NCI-H69 (cell line): Measurements from ENCODE around the gene PSAPL1.
A peak's percentile ranks its signal among the peaks of the same experiment; 100 is the strongest.
"Not testable (repeated sequence)": the region's sequence is repeated elsewhere in the genome, so short reads cannot be mapped to it uniquely, and the experiment has no call there.

Source experiments
- DNase-seq: peaks from one replicate; lab custom pipeline; 2025; lab: John Stamatoyannopoulos, UW

Gene PSAPL1

DNA sequence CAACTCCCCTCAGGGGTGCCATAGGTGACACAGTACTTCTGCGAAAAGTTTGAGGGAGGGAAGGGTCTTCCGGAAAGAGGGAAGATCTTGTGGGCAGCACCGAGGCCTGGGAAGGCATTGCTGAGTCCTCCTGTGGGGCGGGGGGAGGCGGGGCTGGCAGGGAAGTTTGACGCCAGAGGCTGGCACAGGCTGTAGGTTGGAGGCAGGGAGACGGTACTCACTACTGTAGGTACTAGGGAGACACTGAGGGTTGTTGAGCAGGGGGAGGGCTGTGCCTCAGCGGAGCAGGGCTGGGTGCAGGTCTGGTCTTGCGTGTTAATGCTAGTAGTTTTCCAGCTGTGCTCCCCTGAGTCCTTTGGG, 23.3 kb upstream of the PSAPL1 start:
- no peak for DNase-seq

DNA sequence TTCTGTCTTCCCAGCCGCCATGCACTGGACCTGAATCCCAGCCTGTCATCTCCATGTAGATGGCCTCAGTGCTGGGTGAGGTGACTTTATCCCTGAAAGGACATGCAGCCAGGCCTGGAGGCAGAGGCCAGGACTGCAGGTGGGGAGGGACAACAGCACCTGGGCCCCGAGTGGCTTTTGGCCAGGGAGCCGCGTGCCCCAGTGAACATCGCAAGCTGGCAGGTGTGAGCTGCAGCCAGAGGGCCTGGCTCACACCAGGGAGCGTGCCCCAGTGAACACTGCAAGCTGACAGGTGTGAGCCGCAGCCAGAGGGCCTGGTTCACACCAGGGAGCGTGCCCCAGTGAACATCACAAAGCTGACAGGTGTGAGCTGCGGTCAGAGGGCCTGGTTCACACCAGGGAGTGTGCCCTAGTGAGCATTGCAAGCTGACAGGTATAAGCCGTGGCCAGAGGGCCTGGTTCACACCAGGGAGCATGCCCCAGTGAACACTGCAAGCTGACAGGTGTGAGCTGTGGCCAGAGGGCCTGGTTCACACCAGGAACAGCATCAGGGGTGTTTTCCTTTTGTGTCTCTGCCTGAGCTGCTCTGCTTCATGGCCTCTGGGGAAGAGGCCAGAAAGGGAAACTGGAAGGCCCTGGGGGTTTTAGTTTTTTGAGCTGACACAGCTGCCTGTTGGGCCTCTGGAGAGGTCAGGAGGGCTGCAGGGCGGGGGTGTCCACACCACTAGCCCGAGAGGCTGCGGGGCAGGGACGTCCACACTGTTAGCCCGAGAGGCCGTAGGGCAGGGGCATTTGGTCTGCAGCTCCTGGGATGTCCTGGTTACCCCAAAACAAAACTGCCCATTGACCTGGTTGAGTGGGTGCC, 22.7 kb upstream of the PSAPL1 start:
- peak; percentile 9 for DNase-seq

DNA sequence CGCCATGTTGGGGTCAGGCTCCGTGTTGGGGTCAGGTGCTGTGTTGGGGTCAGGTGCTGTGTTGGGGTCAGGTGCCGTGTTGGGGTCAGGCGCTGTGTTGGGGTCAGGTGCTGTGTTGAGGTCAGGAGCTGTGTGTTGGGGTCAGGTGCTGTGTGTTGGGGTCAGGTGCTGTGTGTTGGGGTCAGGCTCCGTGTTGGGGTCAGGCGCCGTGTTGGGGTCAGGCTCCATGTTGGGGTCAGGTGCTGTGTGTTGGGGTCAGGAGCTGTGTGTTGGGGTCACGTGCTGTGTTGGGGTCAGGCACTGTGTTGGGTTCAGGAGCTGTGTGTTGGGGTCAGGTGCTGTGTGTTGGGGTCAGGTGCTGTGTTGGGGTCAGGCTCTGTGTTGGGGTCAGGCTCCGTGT, 18.1 kb upstream of the PSAPL1 start:
- DNase-seq: not testable (repeated sequence)

DNA sequence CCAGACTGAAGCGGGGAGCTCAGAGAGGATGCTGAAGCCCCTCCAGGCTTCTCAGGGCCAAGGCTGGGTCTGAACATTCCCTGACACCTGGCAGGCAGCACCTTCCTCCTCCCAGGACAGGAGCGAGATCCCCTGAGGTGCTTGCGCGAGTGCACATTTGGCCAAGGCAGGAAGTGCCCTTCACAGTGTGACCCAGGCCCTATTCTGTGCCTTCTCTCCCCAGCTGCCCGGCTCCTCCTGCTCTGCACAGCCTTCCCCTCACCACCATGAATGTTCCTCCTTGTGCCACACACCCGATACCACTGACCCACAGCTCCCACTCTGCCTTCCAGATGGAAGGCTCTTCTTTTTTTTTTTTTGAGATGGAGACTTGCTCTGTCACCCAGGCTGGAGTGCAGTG, 17.1 kb upstream of the PSAPL1 start:
- no peak for DNase-seq

DNA sequence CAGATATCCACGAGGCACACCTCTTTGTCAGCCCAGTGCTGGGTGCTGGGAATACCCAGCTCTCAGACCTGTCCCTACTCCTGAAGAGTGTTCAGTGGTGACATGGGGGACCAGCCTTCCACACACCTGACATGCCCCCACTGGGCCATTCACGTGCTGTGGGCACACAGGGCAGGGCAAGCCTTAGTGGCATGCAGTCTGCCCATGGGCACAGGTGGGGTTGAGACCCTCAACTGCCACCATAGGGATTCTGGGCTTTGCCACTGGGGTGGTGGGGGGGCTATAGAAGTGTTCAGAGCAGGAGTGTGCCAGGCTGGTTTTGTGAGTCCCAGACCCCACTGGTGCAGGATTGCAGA, 16.7 kb upstream of the PSAPL1 start:
- no peak for DNase-seq

DNA sequence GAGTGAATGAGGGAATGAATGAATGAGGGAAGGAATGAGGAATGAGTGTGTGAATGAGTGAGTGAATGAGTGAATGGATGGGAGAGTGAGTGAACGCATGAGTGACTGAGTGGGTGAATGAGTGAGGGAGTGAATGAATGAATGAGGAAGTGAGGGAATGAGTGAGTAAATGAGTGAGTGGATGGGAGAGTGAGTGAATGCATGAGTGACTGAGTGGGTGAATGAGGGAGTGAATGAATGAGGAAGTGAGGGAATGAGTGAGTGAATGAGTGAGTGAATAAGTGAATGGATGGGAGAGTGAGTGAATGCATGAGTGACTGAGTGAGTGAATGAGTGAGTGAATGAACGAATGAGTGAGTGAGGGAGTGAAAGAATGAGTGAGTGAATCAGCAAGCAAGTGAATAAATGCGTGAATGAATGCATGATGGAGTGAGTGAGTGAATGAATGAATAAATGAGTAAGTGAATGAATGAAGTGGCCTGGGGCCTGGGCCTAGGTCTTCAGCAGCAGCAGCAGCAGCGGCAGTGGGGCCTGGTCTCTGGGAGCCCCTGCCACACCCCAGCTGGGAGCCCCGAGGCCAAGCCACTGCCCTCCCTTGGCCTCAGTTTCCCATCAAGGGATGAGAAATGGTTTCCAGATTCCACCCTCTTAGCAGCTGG, 16.2 kb upstream of the PSAPL1 start:
- no peak for DNase-seq

DNA sequence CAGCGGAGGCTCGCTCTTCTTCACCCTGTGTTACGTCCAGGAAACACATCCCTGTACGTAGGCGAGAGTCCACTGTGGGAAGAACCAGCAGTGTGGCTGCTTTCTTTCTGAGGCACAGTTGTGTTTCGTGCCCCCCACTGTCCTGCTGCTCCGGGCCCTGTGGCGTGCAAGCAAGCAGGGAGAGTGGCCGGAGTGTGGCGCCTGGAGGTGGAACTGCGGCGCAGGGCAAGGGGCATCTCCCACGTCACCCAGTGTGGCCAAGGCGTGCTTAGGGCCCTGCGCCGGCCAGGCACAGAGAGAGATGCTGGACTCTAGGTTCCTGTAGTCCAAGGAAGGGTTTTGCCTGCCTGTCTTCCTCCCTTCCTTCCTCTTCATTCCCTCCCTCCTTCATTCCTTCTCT, 13.3 kb upstream of the PSAPL1 start:
- no peak for DNase-seq

DNA sequence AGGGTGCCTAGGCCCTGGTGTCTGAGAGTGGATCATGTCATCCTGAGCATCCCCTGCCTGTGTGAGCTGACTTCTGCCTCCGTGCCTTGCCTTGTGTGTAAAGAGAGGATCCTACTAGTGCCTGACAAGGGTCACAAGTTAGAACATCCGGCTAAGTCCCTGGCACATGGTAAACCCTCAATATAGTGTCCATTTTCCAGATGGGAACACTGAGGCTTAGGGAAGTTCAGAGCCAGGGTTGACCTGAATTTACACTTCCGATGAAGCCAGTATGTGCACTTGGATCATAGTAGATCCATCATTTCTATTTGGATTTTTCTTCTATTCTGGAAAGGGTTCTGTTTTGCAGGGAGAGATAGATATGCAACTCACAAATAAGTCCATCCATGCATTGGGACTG, 12.5 kb upstream of the PSAPL1 start:
- no peak for DNase-seq

DNA sequence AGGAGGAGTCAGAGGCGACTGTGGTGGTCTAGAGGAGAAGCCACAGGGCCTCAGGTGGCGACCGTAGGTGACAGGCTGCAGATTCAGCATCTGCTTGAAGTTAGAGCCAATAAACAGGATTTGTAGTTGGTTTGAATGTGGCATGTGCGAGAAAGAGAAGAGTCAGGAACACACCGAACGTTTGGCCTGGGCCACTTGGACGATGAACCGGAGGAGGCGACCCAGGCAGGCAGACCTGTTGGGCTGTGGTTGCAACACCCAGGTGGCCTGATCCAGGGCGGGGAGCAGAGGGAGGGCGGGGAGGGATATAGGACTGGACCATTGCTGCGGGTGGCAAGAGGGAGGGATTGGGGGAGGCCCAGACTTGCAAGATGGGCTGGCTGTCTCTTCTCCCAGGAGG, 10.0 kb upstream of the PSAPL1 start:
- no peak for DNase-seq

DNA sequence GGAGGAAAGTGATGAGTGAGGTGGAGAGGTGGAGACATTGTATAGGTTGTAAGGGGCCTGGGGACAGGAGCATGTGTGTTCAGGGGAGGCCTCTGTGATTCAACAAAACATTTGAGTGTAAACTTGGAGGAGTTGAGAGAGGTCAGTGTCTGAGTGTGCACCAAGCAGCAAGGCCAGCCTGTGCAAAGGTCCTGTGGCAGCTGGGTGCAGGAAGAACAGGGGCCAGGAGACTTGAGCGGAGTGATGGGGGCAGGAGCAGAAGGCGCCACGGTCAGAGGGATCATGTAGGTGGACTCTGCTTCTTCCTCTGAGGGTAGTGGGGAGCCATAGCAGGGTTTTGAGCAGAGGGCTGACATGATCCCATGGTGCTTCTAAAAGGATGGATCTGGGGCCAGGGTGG, 9.6 kb upstream of the PSAPL1 start:
- DNase-seq: no peak

DNA sequence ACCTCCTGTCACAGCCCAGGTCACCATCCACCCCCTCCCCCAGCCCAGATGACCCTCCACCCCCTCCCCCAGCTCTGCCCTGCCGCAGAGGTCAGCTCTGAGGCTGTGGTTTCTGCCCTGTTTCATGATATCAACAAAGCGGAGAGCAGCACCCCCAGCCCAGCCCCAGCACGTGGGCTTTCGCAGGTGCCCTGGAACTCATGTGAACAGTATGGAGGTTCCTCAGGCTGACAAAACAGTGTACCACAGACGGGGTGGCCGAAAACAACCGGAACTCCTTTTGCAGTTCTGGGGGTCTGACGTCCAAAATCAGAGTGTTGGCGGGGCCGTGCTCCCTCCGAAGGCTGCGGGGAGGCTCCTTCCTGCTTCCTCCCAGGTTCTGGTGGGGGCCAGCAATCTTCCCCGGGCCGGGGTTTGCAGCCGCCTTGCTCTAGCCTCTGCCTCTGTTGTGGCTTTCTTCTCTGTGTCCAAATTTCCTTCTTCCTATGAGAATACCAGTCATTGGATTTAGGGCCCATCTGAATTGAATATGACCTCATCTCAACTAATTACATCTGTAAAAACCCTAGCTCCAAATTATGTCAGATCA, 7.9 kb upstream of the PSAPL1 start:
- no peak for DNase-seq

DNA sequence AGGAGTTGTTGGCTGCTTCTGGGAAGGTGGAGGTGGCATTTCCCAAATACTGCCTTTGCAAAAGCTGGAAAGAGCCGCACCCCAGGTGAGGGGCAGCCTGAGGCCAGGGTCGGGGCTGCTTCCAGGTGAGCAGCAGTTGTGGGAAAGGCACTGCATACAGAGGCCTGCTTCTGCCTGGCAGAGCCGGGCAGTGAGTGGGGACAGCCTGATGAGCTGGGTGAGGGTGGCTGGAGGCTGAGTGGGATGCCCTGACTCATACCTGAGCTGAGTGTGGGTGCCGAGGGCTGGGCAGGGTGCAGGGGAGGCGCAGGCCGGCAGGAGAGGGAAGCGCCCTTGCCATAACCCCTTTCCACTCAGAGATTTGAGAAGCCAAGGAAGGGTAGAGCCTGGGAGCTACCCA, 6.5 kb upstream of the PSAPL1 start:
- no peak for DNase-seq

DNA sequence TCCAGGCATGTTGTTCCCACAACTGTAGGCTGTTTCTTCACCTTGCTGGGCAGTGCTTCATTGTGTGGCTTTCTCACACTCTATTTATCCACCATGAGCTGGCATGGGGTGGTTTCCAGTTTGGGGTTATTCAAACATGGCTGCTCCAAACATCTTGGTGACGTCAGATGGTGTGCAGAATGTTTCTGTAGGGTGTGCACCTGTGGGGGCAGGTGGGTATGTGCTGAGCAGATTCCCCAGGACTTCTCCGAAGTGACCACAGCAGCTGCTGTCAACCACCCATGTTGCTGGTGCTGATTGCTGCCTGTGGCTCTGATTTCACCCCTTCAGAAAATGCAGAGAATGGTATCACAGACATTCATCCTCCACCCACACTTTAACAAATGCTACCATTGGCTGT, 5.0 kb upstream of the PSAPL1 start:
- no peak for DNase-seq

DNA sequence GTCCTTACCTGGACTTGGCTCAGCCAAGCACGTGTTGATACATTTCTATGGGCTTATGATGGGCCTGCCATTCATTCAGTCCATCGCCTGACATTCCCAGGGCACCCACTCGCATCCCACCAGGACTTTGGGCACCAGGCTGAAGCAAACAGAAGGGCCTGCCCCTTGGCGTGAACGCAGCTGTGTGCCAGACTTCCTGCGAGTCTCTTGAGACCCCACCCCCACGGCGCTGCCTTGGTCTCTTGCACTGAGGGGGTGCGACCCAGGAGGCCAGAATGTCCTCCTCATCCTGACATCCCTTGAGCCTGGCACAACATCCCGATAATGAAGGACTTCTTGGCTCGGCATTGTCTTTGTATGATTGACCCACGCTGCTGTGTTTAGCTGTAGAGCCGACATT, 1.5 kb upstream of the PSAPL1 start:
- DNase-seq: no peak

DNA sequence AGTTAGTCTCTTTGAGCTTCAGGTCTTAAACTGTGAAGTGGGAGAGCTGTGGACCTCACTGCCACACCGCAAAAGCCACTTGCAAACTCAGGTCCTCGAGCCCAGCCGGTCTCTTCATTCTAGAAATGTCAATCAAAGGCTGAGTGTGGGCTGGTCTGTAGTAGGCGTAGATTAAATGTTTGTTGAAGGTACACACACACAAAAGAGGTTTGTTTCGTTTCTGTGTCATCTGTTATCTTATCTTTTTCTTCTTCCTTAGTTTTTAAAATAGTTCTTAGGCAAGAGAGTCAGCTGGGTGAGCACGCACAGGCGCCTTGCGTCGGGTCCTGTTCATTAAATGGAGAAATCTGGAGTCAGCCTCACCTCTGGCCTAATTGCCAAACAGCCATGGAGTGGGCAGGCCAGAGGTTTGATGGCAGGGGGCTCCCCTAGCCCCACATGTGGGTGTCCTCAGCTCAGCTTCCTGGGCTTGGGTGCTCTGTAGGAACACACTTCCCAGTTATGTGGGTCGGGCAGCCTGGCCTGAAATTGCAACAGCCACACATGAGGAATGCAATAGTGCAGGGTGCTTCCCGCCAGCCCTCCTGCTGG, 836 bp upstream of the PSAPL1 start:
- DNase-seq: no peak

DNA sequence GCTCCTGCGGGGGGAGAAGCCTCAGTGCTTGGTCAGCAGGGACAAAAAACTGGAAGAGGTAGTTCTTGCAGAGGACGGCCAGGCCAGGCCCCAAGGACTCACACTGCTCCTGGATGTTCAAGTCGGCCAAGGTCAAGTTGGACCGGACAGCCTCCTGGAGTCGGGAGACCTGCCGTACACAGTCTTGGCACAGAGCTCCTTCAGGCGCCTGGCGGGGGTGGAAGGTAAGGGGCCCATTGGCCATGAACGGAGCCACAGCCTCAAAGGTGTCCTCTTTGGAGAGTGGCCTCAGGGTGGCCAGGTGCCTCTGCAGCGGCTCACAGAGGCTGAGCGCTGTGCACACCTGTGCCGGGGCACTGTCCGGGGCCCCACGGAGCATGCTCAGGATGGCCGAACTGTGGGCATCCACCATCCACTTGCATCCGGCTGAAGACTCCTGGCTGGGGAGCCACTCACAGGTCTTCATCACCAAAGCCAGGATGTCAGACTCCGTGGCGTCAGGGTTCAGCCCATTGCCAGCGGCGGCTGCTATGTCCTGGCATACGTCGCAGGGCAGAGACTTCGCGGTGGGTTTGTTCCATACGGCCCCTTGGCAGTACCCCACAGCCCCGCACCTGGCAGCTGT, 477 bp downstream of the PSAPL1 start:
- no peak for DNase-seq

DNA sequence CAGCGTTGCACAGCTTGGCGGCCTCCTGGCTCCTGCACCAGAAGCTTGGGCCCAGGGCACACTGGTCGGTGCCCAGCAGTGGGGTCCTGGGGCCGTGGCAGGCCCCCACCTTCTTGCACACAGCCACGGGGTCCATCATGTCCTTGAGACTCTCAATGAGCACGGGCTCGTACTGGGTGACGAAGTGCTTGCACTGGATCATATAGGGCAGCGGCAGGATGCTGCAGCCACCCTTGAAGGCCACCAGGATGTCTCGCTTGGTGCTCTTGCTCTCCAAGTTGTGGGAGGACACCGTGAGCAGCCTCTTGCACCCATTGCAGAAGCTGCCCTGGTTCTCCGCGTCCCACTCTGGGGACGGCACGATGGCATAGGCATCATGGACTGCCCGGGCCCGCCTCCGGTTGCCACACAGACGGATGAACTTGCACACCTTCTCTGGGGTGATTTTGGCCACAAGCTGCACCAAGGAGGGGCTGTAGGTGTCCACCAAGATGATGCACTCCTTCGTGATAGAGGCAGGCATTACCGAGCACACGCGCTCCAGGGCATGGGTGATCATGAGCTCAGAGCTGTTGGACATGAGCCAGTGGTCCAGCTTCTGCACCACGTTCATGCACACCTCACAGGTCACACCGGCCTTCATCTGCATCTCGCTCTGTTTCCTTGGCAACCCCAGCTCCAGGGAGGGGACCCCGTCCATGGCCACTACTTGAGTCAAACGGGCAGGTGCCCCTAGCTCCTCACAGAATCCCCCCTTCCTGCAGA, 1.2 kb downstream of the PSAPL1 start:
- DNase-seq: no peak

DNA sequence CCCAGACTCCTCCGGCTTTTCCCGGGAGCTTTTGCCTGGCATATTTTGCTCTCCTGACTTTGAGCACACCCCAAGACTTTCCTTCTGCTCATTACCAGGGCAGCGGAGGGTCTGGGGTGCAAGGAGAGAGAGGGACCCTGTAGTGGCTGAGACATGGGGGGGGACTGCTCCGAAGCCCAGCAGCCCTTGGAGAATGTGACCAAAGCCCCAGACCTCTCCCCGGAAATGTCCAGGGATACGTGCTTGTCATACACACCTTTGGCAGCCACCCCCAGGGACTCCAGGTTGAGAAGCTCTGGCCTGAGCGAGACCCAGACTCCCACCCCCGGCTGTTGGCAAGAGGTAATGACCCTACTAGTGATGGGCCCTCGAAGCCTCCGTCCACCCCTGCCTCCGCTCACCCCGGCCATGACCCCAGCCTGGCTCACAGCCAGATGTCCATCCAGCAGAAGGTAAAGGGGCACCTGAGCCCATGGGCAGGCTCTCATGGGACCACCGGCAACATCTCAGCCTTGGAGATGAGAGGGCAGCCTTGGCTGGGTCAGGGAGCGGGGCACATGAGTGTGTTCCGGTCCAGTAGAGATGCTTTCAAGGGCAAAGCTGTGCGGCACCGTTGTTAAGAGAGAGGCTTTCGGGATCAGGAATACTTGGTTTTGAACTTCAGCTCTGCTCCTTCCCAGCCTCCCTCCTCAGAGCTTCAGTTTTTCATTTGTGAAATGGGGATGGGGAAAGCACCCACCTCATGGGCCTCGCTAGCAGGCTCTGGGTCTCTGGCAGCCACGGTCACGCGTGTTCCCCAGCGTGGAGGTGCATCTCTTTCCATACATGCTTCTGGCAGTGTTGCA, 2.0 kb downstream of the PSAPL1 start:
- DNase-seq: no peak

DNA sequence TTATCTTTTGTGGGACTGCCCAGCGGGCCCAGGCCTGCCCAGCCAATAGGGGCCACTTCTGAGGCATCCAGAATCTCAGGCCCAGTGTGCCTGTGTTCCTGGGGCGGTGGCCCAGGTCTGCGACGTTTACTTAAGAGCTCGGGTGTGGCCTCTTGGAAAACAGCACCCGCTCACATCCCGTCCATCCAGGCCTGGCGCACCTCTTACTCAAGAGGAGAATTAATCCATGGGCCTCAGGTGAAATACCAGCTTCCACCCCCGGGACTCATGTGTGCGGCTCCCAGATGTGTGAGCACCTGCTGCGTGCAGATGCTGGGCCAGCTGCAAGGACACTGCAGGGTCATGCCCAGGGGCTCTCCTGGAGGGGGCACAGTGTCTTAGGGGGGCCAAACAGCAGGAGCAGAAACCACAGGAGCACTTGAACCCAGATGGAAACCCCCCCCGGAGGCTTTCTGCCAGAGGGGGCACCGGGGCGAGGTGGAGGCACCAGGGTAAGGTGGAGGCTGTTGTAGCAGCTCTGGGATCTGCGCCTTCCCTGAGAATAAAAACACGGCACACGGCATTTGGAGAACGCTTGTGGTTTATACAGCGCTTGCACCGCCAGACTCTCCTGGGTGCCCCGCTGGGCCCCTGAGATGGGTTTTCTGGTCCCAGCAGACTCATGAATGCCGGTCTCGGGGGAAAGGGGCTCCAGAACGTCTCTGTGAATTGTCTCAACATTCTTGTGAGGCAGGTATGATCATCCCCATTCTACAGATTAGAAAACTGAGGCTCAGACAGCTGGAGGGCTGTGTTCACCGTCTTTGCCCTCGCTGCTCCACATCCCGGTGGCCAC, 2.8 kb downstream of the PSAPL1 start:
- DNase-seq: no peak
